ENCODE results near the gene SMC4.
A peak's percentile ranks its signal among the peaks of the same experiment; 100 is the strongest.

The SMC4 gene

GRCh38 chr3:160398820-160399124 is 678 bp upstream of the SMC4 start:
- no peak for DNase-seq

- peak; percentile 11 for DNase-seq
Measured at GRCh38 chr3:160400030-160400701, 716 bp downstream of the SMC4 start.

GRCh38 chr3:160400702-160401150 is 1.3 kb downstream of the SMC4 start:
- no peak for DNase-seq

- no peak for DNase-seq
Measured at GRCh38 chr3:160401291-160402095, 2.0 kb downstream of the SMC4 start.

- DNase-seq, result no peak
Measured at GRCh38 chr3:160402221-160403027, 3.0 kb downstream of the SMC4 start.

GRCh38 chr3:160403028-160403545 is 3.6 kb downstream of the SMC4 start:
- DNase-seq, result no peak

- DNase-seq, result no peak
Measured at GRCh38 chr3:160403796-160404470, 4.5 kb downstream of the SMC4 start.

- no peak for DNase-seq
Measured at GRCh38 chr3:160409812-160410610, 10.6 kb downstream of the SMC4 start.

GRCh38 chr3:160412477-160412876 is 13.0 kb downstream of the SMC4 start:
- no peak for DNase-seq

- DNase-seq, result peak; percentile 40
Measured at GRCh38 chr3:160413613-160414248, 14.3 kb downstream of the SMC4 start.

GRCh38 chr3:160417311-160417710 is 17.9 kb downstream of the SMC4 start:
- DNase-seq, result no peak

GRCh38 chr3:160427832-160428424 is 28.5 kb downstream of the SMC4 start:
- DNase-seq, result no peak

GRCh38 chr3:160434071-160434470 is 34.6 kb downstream of the SMC4 start:
- no peak for DNase-seq

GRCh38 chr3:160435095-160435494 is 35.6 kb downstream of the SMC4 start:
- DNase-seq, result no peak

- no peak for DNase-seq
Measured at GRCh38 chr3:160435747-160436146, 36.3 kb downstream of the SMC4 start.

GRCh38 chr3:160437083-160437455 is 37.6 kb downstream of the SMC4 start:
- no peak for DNase-seq

GRCh38 chr3:160440687-160441086 is 41.2 kb downstream of the SMC4 start:
- DNase-seq, result no peak

- DNase-seq, result no peak
Measured at GRCh38 chr3:160444411-160444810, 45.0 kb downstream of the SMC4 start.

- no peak for DNase-seq
Measured at GRCh38 chr3:160445854-160446253, 46.4 kb downstream of the SMC4 start.

- DNase-seq, result no peak
Measured at GRCh38 chr3:160446522-160447056, 47.1 kb downstream of the SMC4 start.

- DNase-seq, result no peak
Measured at GRCh38 chr3:160447544-160447943, 48.1 kb downstream of the SMC4 start.

Data from activated CD4-positive, alpha-beta T cell treated with anti-CD3 and anti-CD28 coated beads for 1 hour (primary cell).